DMS153 (cell line): ENCODE data around the gene FBXL13.
"Not testable (repeated sequence)": the region's sequence is repeated elsewhere in the genome, so short reads cannot be mapped to it uniquely, and the experiment has no call there.

ENCODE experiments used
- DNase-seq: peaks from one replicate; lab custom pipeline; 2025; lab: John Stamatoyannopoulos, UW

The FBXL13 gene

DNA sequence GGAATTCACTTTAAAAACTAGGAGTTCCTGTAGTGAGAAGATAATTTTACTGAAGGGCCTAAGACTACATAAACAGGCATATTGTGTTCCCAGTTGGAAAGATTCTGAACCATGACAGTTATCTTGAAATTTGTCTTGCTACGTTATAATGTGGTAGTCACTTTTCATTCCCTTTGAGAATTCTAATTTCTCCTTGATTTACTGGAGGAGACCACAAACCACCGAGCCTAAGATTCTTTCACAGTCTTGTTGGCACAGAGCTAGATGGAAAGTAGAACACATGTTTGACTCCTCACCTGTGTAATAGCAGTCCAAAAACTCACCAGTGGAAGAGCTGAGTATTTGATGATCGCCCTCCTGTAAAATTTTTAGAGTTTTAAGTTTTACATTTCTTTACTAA lies 5.2 kb upstream of the FBXL13 start:
- DNase-seq = no peak

DNA sequence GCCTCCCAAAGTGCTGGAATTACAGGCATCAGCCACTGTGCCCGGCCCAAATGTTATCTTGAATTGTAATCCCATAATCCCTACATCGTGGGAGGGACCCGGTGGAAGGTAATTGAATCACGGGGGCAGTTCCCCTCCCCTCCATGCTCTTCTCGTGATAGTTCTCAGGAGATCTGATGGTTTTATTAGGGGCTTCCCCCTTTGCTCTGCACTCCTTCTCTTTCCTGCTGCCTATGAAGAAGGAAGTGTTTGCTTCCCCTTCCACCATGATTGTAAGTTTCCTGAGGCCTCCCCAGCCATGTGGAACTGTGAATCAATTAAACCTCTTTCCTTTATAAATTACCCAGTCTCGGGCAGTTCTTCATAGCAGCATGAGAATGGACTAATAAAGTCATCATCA lies 3.6 kb upstream of the FBXL13 start:
- not testable (repeated sequence) for DNase-seq

DNA sequence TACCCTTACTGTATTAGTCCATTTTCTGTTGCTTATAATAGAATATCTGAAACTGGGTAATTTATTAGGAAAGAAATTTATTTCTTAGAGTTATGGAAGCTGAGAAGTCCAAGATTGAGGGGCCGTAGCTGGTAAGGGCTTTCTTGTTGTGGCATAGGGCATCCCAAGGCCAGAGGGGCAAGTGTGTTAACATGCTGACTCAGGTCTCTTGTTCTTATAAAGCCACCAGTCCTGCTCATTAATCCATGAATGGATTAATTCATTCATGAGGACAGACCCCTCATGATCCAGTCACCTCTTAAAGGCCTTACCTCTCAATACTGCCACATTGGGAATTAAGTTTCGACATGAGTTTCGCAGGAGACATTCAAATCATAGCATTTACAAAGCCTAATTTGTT lies 2.7 kb upstream of the FBXL13 start:
- DNase-seq = no peak

DNA sequence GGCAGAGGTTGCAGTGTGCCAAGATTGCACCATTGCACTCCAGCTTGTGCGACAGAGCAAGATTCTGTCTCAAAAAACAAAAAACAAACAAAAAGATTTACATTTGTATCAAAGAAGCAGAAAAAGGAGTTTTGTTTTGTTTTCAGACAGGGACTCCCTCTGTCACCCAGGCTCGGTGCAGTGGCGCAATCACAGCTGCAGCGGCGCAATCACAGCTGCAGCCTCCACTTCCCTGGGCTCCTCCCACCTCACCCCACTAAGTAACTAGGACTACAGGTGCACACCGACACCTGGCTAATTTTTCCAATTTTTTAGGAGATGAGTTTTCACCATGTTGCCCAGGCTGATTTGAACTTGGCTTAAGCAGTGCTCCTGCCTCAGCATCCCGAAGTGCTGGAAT lies 2.2 kb upstream of the FBXL13 start:
- no peak for DNase-seq

DNA sequence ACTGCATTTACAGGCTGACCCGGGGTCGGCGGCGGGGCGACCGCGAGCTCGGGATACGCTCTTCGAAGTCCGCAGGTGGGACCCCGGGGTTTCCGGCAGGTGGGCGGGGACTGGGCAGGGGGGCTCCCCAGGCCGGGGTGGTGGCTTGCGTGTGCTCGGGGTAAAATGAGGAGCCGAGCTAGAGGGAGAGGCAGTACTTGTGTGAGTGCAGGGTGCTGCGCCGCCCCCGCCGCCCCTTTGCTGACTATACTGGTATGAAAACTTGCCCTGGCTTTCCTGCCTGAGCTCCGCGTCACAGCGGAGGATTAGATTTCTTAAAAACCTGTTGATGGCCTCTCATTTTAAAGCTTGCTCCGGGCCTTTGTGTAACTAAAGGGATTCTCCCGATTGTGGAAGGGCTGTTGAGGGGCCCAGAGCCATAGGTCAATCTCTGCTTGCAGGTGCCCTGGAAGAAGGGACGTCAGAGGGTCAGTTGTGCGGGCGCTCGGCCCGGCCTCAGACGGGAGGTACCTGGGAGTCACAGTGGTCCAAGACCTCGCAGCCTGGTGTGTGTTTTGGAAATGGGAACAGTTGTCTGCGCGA lies 832 bp upstream of the FBXL13 start:
- peak; percentile 27 for DNase-seq

DNA sequence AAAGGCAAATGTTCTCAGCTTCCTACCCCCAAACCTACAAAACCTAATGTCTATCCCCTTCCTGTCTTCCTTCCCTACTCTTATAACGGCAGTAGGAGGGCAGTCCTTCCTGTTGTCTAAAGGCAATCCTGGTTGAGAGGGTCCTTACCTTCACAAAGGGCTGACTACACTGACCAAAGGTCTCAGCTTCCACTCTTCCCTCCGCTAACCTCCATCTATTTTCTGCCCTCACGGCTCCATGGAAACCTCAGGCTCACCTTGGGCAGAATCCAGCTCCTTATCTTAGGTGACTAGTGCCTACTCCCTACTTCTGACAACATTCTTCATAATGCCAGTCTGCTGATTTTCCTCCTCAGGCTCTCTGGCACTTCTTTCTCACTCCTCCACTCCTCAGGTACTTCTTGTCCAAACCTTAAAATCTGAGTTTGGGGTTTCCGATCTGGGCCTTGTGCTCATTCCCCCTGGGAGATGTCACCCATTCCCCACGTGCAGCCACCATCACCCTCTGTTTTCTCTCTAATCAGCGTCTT lies 542 bp downstream of the FBXL13 start:
- DNase-seq = no peak

DNA sequence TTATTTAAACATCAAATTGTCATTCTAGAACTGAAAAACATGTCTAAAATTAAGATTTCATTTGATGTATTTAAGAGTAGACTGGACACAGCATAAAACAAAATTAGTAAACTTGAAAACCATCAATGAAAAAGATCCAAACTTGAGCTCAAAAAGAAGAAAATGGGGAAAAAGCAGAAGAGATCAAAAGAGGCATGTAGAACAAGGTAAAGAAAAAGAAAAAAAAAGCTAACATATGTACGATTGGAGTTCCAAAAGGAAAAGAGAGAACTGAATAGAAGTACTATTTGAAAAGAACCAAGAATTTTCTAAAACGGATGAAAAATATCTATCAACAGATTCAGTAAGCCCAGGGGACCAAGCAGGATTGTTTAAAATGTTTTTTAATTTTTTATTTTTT lies 3.6 kb downstream of the FBXL13 start:
- DNase-seq = no peak

DNA sequence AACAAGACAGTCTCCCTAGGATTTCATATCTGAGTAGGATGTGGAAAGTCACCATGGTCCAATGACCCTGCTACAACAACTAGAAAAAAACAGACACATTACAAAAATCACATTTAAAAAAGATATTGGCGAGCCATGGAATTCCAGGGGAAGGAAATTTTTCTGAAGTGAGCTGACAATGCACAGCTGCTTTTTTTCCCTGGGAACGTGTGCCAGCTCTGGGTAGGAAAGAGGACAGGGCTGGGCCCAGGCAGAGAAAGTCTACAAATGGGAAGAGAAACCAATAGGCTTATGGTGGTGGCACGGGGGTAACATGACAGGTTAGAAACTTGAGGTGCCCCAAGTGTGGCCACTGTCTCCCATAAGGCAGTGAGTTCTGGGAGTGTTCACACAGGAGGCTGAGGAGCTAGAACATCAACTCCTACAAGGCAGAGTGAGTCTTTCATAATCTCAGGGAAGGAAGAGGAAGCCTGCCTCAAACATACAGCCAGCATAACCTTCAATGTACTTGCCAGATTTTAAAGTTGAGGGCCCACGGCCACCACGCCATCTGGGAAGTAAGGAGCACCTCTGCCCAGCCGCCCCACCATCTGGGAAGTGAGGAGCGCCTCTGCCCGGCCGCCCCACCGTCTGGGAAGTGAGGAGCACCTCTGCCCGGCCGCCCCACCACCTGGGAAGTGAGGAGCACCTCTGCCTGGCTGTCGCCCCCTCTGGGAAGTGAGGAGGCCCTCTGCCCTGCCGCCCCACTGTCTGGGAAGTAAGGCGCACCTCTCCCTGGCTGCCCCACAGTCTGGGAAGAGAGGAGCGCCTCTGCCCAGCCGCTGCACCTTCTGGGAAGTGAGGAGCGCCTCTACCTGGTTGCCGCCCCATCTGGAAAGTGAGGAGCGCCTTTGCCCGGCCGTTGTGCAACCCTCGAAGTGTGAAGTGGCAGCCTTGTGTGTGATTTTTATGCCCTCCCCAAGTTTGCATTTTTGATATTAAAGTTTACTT lies 5.9 kb downstream of the FBXL13 start:
- no peak for DNase-seq

DNA sequence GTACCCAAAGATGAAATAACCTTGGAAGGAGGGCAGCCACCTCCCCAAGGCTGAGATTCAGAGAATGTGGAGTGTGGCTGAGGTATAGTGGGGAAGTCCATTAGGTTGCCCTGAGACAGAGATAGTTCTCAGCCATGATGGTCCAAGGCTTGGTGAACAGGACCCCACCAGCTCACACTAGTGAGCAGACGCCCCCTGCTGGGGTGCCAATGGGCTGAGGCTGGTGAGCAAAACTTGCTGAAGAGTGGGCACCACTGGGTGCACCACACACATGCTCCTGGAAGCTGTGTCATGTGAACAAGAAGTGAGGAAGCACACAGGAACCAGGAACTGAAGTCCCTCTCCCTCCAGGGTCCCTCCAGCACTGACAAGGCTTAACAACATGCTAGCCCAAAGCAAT lies 8.9 kb downstream of the FBXL13 start:
- DNase-seq = no peak

DNA sequence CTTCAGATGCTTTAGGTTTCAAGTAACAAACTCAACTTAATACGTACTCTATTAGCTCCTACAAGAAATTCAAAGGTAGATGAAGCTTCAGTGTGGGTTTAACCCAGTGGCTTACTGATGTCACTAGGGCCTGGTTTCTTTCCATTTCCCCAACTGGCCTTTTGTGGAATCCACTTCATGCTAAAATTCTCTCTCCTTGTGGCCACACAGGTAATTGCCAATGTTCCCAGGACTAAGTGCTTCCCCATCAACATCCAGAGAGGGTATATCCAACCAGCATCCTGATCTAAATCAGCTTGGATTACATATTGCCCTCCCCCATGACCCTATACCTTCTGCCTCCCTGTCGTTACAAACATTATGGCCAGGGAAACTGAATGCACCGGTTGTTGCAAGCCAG lies 10.7 kb downstream of the FBXL13 start:
- no peak for DNase-seq

DNA sequence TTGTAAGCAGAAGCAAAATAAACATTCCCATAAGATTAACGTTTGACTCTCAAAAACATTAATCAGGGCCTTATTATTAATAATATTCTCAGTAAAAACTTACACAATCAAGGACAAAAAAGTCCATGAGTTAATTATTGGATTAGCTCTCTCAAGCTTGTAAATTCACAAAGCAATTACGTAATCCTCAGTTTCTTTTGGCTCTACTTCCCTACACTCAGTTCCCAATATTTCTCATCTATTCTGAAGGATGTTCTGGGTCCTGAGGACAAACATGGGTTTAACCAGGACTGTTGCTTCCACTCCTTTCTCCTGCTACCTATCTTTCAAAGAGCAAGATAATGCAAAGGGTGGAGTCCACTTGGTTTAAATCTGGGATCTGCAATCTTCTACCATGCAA lies 15.1 kb downstream of the FBXL13 start:
- no peak for DNase-seq

DNA sequence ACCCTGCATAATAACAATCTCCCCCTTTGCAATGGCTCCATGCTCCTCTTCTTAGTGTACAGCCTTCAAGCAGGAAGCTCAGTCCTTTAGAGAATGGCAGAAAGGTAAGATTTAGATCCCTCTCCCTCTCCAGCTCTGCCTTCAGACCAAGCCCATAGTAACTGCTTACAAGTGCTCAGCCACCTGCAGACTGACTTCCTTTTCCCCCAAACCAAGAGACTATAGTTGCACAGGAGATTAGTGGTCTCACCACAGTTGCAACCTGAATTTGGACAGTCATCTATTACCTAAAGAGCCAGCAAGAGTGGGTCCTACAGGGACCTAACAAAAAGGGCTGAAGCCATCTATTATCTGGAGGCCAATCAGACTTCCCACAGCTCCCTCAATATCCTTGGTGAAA lies 16.5 kb downstream of the FBXL13 start:
- no peak for DNase-seq

DNA sequence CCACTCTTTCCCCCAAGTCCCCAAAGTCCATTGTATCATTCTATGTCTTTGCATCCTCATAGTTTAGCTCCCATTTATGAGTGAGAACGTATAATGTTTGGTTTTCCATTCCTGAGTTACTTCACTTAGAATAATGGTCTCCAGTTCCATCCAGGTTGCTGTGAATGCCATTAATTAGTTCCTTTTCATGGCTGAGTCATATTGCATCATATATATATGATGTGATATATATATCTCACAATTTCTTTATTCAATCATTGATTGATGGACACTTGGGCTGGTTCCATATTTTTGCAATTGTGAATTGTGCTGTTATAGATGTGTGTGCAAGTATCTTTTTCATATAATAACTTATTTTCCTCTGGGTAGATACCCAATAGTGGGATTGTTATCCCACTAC lies 18.6 kb downstream of the FBXL13 start:
- DNase-seq = not testable (repeated sequence)

DNA sequence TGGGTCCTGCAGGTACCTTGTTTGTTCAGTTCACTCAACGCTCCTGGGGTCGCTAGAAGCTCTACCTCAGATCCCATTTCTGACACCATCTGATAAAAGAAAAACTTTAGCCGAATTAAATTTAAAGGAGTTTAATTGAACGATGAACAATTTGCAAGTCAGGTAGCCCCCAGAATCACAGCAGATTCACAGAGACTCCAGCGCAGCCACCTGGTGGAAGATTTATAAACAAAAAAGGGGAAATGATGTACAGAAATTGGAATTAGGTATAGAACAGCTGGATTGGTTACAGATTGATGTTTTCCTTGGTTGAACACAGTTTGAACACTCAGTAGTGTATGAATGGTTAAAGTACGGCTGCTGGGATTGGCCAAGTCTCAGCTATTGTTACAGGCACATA lies 23.1 kb downstream of the FBXL13 start:
- DNase-seq = no peak

DNA sequence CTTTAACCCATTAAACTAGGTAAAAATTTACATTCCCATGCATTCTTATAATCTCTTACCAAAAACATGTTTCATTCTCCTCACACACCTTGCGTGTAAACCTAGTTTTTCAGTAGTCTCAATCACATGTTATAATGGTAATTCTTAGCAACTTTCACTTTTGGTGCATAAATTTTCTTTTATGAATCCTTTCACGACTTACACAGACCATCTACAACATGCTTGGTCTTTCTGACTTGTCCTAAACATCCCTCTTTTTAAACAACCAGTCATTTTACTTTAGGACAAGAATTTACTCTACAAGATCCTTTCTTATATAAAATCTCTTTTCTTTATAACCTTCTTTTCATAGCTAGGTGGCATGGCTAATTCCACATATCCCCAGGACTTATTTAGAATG lies 25.8 kb downstream of the FBXL13 start:
- DNase-seq = no peak

DNA sequence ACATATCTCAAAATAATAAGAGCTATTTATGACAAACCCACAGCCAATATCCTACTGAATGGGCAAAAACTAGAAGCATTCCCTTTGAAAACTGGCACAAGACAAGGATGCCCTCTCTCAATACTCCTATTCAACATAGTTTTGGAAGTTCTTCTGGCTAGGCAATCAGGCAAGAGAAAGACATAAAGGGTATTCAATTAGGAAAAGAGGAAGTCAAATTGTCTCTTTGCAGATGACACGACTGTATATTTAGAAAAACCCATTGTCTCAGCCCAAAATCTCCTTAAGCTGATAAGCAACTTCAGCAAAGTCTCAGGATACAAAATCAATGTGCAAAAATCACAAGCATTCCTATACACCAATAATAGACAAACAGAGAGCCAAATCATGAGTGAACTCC lies 32.8 kb downstream of the FBXL13 start:
- not testable (repeated sequence) for DNase-seq

DNA sequence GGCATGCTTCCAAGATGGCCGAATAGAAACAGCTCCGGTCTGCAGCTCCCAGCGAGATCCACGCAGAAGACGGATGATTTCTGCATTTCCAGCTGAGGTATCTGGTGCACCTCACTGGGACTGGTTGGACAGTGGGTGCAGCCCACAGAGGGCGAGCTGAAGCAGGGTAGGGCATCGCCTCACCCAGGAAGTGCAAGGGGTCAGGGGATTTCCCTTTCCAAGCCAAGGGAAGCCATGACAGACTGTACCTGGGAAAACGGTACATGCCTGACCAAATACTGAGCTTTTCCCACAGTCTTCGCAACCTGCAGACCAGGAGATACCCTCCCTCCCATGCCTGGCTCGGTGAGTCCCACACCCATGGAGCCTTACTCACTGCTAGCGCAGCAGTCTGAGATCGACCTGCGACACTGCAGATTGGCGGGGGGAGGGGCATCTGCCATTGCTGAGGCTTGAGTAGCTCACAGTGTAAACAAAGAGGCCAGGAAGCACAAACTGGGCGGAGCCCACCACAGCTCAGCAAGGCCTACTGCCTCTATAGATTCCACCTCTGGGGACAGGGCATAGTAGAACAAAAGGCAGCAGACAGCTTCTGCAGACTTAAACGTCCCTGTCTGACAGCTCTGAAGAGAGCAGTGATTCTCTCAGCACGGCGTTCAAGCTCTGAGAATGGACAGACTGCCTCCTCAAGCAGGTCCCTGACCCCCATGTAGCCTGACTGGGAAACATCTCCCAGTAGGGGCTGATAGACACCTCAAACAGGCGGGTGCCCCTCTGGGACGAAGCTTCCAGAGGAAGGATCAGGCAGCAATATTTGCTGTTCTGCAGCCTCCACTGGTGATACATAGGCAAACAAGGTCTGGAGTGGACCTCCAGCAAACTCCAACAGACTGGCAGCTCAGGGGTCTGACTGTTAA lies 36.5 kb downstream of the FBXL13 start:
- DNase-seq = peak; percentile 82

DNA sequence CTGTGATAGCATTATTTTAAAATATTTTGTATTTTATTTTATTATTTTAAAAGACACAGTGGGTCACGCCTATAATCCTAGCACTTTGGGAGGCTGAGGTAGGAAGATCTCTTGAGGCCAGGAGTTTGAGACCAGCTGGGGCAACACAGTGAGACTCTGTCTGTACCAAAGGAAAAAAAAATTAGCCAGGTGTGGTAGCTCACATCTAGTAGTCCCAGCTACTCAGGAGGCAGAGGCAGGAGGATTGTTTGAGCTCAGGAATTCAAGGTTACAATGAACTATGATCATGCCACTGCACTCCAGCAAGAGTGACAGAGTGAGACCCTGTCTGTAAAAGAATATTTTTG lies 37.1 kb downstream of the FBXL13 start:
- DNase-seq = no peak

DNA sequence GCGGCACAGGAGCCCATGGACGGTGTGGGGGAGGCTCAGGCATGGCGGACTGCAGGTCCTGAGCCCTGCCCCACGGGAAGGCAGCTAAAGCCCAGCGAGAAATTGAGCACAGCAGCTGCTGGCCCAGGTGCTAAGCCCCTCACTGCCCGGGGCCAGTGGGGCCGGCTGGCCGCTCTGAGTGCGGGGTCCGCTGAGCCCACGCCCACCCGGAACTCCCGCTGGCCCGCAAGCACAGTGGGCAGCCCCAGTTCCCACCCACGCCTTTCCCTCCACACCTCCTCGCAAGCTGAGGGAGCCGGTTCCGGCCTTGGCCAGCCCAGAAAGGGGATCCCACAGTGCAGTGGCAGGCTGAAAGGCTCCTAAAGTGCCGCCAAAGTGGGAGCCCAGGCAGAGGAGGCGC lies 40.3 kb downstream of the FBXL13 start:
- DNase-seq = not testable (repeated sequence)

DNA sequence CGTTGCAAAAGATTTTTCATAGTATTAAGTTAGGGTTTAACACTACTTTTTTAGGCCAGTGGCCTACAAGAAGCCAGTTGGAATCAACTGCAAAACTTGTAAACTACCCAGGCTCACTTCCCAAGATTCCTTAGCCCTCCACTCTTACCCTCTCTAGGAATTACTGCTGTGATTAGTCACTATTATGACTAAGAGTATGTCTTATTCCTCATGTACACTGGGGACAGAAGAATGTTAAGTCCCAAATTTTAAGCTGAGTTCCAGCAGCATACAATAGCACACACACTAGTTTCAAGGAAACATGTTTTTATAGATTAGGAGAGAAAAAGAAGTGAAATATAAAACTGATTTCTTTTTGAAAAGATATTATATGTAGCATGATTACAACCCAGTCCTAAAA lies 42.8 kb downstream of the FBXL13 start:
- no peak for DNase-seq

DNA sequence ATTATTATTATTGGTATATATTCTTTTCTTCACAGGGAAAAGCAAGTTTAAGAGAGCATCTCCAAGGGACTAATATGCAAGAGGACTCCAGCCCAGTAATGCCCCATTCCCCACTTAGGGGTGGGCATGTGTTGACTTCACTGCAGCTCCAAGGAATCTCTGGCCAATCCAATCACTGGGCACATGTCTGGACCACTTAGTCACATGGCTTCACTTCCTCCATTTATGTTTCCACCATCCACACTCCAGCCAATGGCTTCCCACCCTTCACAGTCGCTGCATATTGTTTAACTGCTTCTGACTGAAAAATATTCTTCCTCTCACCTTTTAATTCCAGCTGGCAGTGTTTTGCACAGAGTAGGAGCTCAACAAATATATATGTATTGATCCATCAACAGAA lies 43.6 kb downstream of the FBXL13 start:
- DNase-seq = no peak

DNA sequence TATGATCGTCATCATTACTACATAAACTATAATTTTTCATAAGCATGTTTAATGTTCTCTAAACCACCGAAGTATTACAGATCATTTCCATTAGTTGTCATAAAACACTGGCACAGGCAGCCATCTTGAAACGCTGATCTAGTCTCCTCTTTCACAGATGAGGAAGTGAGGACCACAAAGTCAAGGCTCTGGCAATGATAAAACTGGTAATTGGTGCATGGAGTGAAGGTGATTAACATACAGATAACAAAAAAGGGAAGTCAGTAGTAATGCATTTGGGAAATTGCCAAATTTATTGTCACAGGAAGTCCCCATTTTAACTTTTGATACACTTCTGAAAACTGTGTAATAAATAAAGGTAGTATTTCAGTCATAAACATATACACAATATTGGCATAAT lies 49.3 kb downstream of the FBXL13 start:
- no peak for DNase-seq
